Tibial artery (tissue), 4 donors: ENCODE measurements around the gene TRMU.

ENCODE experiments used
- DNase-seq, 2 donors: peaks; one replicate each; pipeline ENCODE4 v3.0.0-alpha.2; 2019
- H3K27ac ChIP-seq, 2 donors: fragments of 200-600 bp; sonication (generic) in 1 of 2; 1 replicate in 1 of 2; 2 replicates in 1 of 2; pipeline ENCODE4 v1.5.1; 2018 to 2019; ENCODE audit warnings: mild to moderate bottlenecking in 1 of 2
- H3K27me3 ChIP-seq, 2 donors: fragments of 200-600 bp; sonication (generic) in 1 of 2; one replicate each; pipeline versions ENCODE4 v1.5.1 to v1.6.0; 2016 to 2019
- H3K36me3 ChIP-seq, 3 donors: fragments of 200-600 bp; sonication (generic) in 2 of 3; one replicate each; pipeline ENCODE4 v1.5.1; 2016 to 2019; ENCODE audit warnings: mild to moderate bottlenecking in 2 of 3
- H3K4me1 ChIP-seq, 4 donors: fragments of 200-600 bp; sonication (generic) in 2 of 4; 1 replicate in 3 of 4; 2 replicates in 1 of 4; pipeline ENCODE4 v1.5.1; 2016 to 2019
- H3K4me3 ChIP-seq, 2 donors: fragments of 200-600 bp; sonication (generic) in 1 of 2; 1 replicate in 1 of 2; 2 replicates in 1 of 2; pipeline ENCODE4 v1.5.1; 2018 to 2019; ENCODE audit warnings: mild to moderate bottlenecking in 2 of 2
- H3K9me3 ChIP-seq, 3 donors: fragments of 200-600 bp; sonication (generic) in 1 of 3; one replicate each; pipeline ENCODE4 v1.5.1; 2016 to 2019
- intact Hi-C: fragments of 100-400 bp; cut with DNase I; formaldehyde crosslinking; loops from one replicate; pipeline ENCODE4 v1.15.0; 2023; ENCODE audit warnings: low total_unique reads
- TF ChIP-seq, protein P1 (sequence below), 2 experiments: fragments of 200-600 bp in 1 of 2; fragments of 450-650 bp in 1 of 2; IDR thresholded peaks; one replicate each; pipeline ENCODE4 v1.5.1; 2017 to 2019; ENCODE audit warnings: antibody characterized with exemption in 2 of 2, mild to moderate bottlenecking in 1 of 2, moderate library complexity in 1 of 2

The TRMU gene

DNA sequence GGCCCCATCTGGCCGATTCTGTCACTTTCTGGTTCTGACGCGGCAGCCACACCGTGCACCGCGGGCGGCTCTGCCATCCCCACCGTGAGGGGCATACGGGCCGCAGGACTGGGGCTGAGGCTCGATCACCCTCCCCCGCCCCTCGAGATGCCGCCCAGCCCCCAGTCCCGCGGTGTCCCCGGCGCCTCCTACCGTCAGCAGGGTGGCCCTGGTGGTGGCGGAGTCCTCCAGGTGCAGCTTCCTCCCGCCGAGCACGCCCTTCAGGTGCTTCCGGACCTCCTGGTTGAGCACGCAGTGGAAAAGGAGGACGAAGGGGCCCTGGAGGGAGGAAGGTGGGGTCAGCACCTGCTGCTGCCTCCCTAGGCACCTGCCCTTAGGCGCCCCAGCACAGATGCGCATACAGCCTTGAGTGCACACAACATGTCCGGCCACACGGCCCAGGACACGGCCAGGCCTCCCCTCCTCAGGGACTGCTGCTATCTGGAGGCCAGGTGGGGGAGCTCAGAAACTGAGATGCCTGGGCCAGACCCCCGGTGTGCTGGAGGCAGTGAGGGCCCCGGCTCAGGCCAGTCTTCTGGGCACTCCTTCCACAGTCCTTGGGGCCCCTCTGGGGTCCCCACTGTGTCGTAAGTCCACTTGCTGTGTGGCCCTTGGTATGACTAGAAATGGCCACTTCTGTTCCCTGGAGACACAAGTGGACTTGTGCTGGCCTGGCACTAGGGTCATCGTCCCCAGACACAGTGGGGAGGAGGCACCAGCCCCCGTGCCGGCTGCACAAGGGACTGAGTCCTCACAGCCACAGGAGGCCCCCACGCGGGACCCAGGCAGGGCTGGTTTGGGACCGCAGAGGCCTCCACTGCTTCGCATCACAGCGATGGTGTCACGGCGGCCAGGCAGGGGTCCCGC, 31.5 kb downstream of the TRMU start:
- Histone ChIP-seq H3K4me1 (no peaks in the 10 kb centered on the region), H3K36me3 (peaks cover 0 to 28% (median 0%) of the 10 kb centered on the region in 3 donors), H3K4me3 (no peak overlapping the region), H3K9me3 (no peaks in the 10 kb centered on the region), H3K27ac (no peak overlapping the region), H3K27me3 (peaks cover 0 to 39% of the 10 kb centered on the region in 2 donors)
- intact Hi-C loops: loop anchor here (5.0 kb wide), 1 partner anchor 175 kb away; no protein-coding TSS in a partner anchor
- no peak for DNase-seq
- TF ChIP-seq, protein P1, sequence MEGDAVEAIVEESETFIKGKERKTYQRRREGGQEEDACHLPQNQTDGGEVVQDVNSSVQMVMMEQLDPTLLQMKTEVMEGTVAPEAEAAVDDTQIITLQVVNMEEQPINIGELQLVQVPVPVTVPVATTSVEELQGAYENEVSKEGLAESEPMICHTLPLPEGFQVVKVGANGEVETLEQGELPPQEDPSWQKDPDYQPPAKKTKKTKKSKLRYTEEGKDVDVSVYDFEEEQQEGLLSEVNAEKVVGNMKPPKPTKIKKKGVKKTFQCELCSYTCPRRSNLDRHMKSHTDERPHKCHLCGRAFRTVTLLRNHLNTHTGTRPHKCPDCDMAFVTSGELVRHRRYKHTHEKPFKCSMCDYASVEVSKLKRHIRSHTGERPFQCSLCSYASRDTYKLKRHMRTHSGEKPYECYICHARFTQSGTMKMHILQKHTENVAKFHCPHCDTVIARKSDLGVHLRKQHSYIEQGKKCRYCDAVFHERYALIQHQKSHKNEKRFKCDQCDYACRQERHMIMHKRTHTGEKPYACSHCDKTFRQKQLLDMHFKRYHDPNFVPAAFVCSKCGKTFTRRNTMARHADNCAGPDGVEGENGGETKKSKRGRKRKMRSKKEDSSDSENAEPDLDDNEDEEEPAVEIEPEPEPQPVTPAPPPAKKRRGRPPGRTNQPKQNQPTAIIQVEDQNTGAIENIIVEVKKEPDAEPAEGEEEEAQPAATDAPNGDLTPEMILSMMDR (IDR thresholded peaks at IDR 0.05): no peak

DNA sequence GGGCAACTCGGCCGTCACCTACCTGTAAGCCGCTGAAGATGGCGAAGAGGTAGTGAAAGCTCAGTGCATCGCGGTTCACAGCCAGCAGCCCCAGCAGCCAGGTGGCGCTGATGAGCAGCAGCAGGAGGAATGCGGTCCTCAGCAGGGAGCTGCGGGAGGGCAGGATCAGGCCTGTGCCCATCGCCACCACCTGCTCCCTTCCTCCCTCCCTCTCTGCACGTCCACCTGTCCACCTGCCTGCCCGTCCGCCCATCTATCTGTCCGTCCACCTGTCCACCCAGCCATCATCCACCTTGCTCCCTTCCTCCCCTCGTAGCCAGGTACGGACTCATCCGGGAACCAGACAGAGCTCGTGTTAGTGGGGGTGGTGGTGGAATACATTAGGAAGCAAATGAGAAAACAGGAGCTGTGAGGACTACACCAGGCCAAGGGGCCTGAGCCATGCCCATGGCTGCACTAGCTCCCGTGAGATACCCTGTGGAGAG, 32.2 kb downstream of the TRMU start:
- Histone ChIP-seq H3K27ac (no peak overlapping the region), H3K9me3 (no peaks in the 10 kb centered on the region), H3K4me1 (no peaks in the 10 kb centered on the region), H3K4me3 (no peak overlapping the region), H3K27me3 (peaks cover 0 to 42% of the 10 kb centered on the region in 2 donors), H3K36me3 (peaks cover 0 to 30% (median 0%) of the 10 kb centered on the region in 3 donors)
- DNase-seq: no peak
- intact Hi-C loops: loop anchor here (5.0 kb wide), 1 partner anchor 175 kb away; no protein-coding TSS in a partner anchor
- TF ChIP-seq, protein P1 (IDR thresholded peaks at IDR 0.05): peak; percentile 41 to 55

DNA sequence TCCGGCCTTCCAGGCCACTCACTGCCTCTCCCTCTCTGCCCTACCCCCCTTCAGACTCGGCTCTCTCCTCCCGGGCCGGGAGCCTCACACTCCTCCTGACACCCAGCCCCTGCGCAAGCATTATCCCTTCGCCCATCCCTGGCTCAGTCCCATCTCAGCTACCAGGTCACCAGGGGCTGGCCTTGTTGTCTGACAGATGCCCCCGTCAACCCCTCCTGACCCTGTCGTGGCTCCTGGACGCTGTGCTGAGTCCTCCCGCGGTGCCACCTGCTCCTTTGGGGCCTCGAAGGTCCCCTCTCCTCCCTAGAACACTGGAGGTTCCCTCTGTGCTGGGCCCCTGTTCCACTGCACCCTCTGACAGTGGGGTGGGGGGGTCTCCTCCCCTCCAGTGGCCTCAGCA, 32.9 kb downstream of the TRMU start:
- TF ChIP-seq, protein P1 (IDR thresholded peaks at IDR 0.05): no peak
- H3K4me3 ChIP-seq: no peak overlapping the region
- intact Hi-C loops: loop anchor here (5.0 kb wide), 1 partner anchor 174 kb away; no protein-coding TSS in a partner anchor
- no peaks in the 10 kb centered on the region for H3K9me3 ChIP-seq
- H3K4me1 ChIP-seq: no peaks in the 10 kb centered on the region
- H3K27ac ChIP-seq: no peak overlapping the region
- H3K36me3 ChIP-seq: peaks cover 0 to 33% (median 0%) of the 10 kb centered on the region in 3 donors
- no peak for DNase-seq
- H3K27me3 ChIP-seq: peaks cover 0 to 49% of the 10 kb centered on the region in 2 donors

DNA sequence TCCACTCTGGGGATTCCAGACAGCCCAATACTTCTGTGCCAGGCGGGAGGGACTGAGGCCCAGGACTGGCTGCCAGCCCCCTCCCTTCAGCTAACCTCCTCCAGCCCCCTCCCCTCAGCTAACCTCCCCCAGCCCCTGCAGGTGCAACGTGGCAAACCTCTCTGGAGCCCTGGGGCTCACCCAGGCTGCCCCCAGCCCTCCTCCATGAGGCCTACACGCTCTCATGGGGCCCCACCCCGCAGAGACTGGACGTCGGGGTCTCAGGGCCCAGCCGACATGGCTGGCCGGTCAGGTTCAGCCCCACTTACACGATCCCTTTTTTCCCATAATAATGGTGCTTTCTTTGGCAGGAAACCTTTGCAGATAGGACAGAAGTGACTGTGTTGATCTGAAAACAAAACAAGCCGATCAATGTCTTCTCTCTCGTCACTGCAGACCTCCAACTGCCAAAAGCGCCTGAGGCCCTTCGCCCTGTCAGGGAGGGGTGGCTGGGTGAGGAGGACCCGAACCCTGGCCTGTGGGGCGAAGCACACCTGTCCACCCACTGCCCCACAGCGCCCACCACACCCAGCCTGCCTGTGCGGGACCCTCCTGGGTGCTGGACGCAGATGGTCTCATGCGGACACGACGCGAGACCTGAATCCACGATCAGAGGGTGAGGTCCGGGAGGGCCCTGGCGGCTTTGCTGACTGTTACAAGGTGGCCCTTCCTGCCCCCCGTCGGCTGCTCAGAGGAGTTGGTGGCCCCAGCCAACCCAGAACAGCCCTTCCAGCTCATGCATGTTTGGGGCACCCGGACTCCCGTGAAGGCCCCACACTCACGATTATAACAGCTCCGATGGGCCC, 33.6 kb downstream of the TRMU start:
- intact Hi-C loops: loop anchor here (5.0 kb wide), 1 partner anchor 173 kb away; no protein-coding TSS in a partner anchor
- TF ChIP-seq, protein P1 (IDR thresholded peaks at IDR 0.05): no peak
- Histone ChIP-seq H3K27ac (no peak overlapping the region), H3K9me3 (no peaks in the 10 kb centered on the region), H3K27me3 (peaks cover 0 to 45% of the 10 kb centered on the region in 2 donors), H3K4me3 (no peak overlapping the region), H3K36me3 (peaks cover 0 to 27% (median 0%) of the 10 kb centered on the region in 3 donors), H3K4me1 (no peaks in the 10 kb centered on the region)
- DNase-seq: no peak
